ENCODE measurements around the gene LHFPL5.

LHFPL5 gene

GRCh38 chr6:35790683-35791082, 14.5 kb upstream of the LHFPL5 start:
- H3K27ac ChIP-seq (ENCODE audit: insufficient read depth in 1 of 2, low read depth in 1 of 2, low read length in 2 of 2, poor library complexity in 1 of 2, severe bottlenecking in 2 of 2), result no peak overlapping the region
- H3K27me3 ChIP-seq (replicated peaks in 2 of 5; ENCODE audit: control insufficient read depth in 4 of 5, insufficient read depth in 5 of 5, low read length in 4 of 5), result peaks cover 8 to 38% (median 25%) of the 10 kb centered on the region in 5 experiments
- H3K4me3 ChIP-seq (ENCODE audit: control insufficient read depth in 1 of 7, extremely low read depth in 1 of 7, insufficient read depth in 4 of 7, low read depth in 2 of 7, low read length in 6 of 7), result no peak overlapping the region
- no peak for DNase-seq
- H3K36me3 ChIP-seq (ENCODE audit: control insufficient read depth in 4 of 4, insufficient read depth in 4 of 4, low read length in 3 of 4), result no peaks in the 10 kb centered on the region
- no peaks in the 10 kb centered on the region for H3K9me3 ChIP-seq (ENCODE audit: control extremely low read depth in 1 of 5, control insufficient read depth in 4 of 5, insufficient read depth in 2 of 5, low read depth in 1 of 5, low read length in 4 of 5)
- H3K4me1 ChIP-seq (ENCODE audit: control extremely low read depth in 1 of 4, control insufficient read depth in 4 of 4, insufficient read depth in 4 of 4, low read length in 3 of 4), result peaks cover 0 to 3% (median 1%) of the 10 kb centered on the region in 4 experiments
- ChIA-PET POLR2A (no interaction called here), CTCF (no interaction called here)
- WGBS (ENCODE audit: insufficient coverage), result 89% methylated on average over 3 of the region's 5 CpGs

GRCh38 chr6:35794536-35795452, 10.4 kb upstream of the LHFPL5 start:
- H3K4me1 ChIP-seq (ENCODE audit: control extremely low read depth in 1 of 4, control insufficient read depth in 4 of 4, insufficient read depth in 4 of 4, low read length in 3 of 4), result no peaks in the 10 kb centered on the region
- no peaks in the 10 kb centered on the region for H3K9me3 ChIP-seq (ENCODE audit: control extremely low read depth in 1 of 5, control insufficient read depth in 4 of 5, insufficient read depth in 2 of 5, low read depth in 1 of 5, low read length in 4 of 5)
- CTCF ChIA-PET, result no interaction called here
- no peaks in the 10 kb centered on the region for H3K36me3 ChIP-seq (ENCODE audit: control insufficient read depth in 4 of 4, insufficient read depth in 4 of 4, low read length in 3 of 4)
- no peak overlapping the region for H3K4me3 ChIP-seq (ENCODE audit: control insufficient read depth in 1 of 7, extremely low read depth in 1 of 7, insufficient read depth in 4 of 7, low read depth in 2 of 7, low read length in 6 of 7)
- POLR2A ChIA-PET, result no interaction called here
- H3K27ac ChIP-seq (ENCODE audit: insufficient read depth in 1 of 2, low read depth in 1 of 2, low read length in 2 of 2, poor library complexity in 1 of 2, severe bottlenecking in 2 of 2), result no peak overlapping the region
- WGBS (ENCODE audit: insufficient coverage), result 97% methylated on average over 10 of the region's 17 CpGs
- peaks cover 0 to 7% (median 3%) of the 10 kb centered on the region in 5 experiments for H3K27me3 ChIP-seq (replicated peaks in 2 of 5; ENCODE audit: control insufficient read depth in 4 of 5, insufficient read depth in 5 of 5, low read length in 4 of 5)
- DNase-seq, result no peak

GRCh38 chr6:35795453-35796071, 9.6 kb upstream of the LHFPL5 start:
- peaks cover 0 to 7% (median 0%) of the 10 kb centered on the region in 5 experiments for H3K27me3 ChIP-seq (replicated peaks in 2 of 5; ENCODE audit: control insufficient read depth in 4 of 5, insufficient read depth in 5 of 5, low read length in 4 of 5)
- no peaks in the 10 kb centered on the region for H3K4me1 ChIP-seq (ENCODE audit: control extremely low read depth in 1 of 4, control insufficient read depth in 4 of 4, insufficient read depth in 4 of 4, low read length in 3 of 4)
- no peaks in the 10 kb centered on the region for H3K36me3 ChIP-seq (ENCODE audit: control insufficient read depth in 4 of 4, insufficient read depth in 4 of 4, low read length in 3 of 4)
- 97% methylated on average over 8 of the region's 11 CpGs for WGBS (ENCODE audit: insufficient coverage)
- no peak overlapping the region for H3K27ac ChIP-seq (ENCODE audit: insufficient read depth in 1 of 2, low read depth in 1 of 2, low read length in 2 of 2, poor library complexity in 1 of 2, severe bottlenecking in 2 of 2)
- DNase-seq, result no peak
- ChIA-PET CTCF (no interaction called here), POLR2A (no interaction called here)
- H3K4me3 ChIP-seq (ENCODE audit: control insufficient read depth in 1 of 7, extremely low read depth in 1 of 7, insufficient read depth in 4 of 7, low read depth in 2 of 7, low read length in 6 of 7), result no peak overlapping the region
- H3K9me3 ChIP-seq (ENCODE audit: control extremely low read depth in 1 of 5, control insufficient read depth in 4 of 5, insufficient read depth in 2 of 5, low read depth in 1 of 5, low read length in 4 of 5), result no peaks in the 10 kb centered on the region

GRCh38 chr6:35796236-35796635, 8.9 kb upstream of the LHFPL5 start:
- no peaks in the 10 kb centered on the region for H3K36me3 ChIP-seq (ENCODE audit: control insufficient read depth in 4 of 4, insufficient read depth in 4 of 4, low read length in 3 of 4)
- no peak overlapping the region for H3K27ac ChIP-seq (ENCODE audit: insufficient read depth in 1 of 2, low read depth in 1 of 2, low read length in 2 of 2, poor library complexity in 1 of 2, severe bottlenecking in 2 of 2)
- DNase-seq, result no peak
- CTCF ChIA-PET, result no interaction called here
- no peaks in the 10 kb centered on the region for H3K4me1 ChIP-seq (ENCODE audit: control extremely low read depth in 1 of 4, control insufficient read depth in 4 of 4, insufficient read depth in 4 of 4, low read length in 3 of 4)
- peaks cover 0 to 7% (median 0%) of the 10 kb centered on the region in 5 experiments for H3K27me3 ChIP-seq (replicated peaks in 2 of 5; ENCODE audit: control insufficient read depth in 4 of 5, insufficient read depth in 5 of 5, low read length in 4 of 5)
- POLR2A ChIA-PET, result interaction anchor here (0.7 kb wide), 1 partner anchor 201 kb away, joined by 3 read pairs; no protein-coding TSS in a partner anchor
- H3K9me3 ChIP-seq (ENCODE audit: control extremely low read depth in 1 of 5, control insufficient read depth in 4 of 5, insufficient read depth in 2 of 5, low read depth in 1 of 5, low read length in 4 of 5), result no peaks in the 10 kb centered on the region
- H3K4me3 ChIP-seq (ENCODE audit: control insufficient read depth in 1 of 7, extremely low read depth in 1 of 7, insufficient read depth in 4 of 7, low read depth in 2 of 7, low read length in 6 of 7), result no peak overlapping the region
- 94% methylated on average over 4 of the region's 4 CpGs for WGBS (ENCODE audit: insufficient coverage)

- 97% methylated on average over 7 of the region's 8 CpGs for WGBS (ENCODE audit: insufficient coverage)
- POLR2A ChIA-PET, result interaction anchor here (1.0 kb wide), 1 partner anchor 10 kb away, joined by 3 read pairs; no protein-coding TSS in a partner anchor
- CTCF ChIA-PET, result no interaction called here
Observed at GRCh38 chr6:35797837-35798526, 7.2 kb upstream of the LHFPL5 start.

GRCh38 chr6:35798706-35799105, 6.4 kb upstream of the LHFPL5 start:
- no peaks in the 10 kb centered on the region for H3K9me3 ChIP-seq (ENCODE audit: control extremely low read depth in 1 of 5, control insufficient read depth in 4 of 5, insufficient read depth in 2 of 5, low read depth in 1 of 5, low read length in 4 of 5)
- no peaks in the 10 kb centered on the region for H3K4me1 ChIP-seq (ENCODE audit: control extremely low read depth in 1 of 4, control insufficient read depth in 4 of 4, insufficient read depth in 4 of 4, low read length in 3 of 4)
- ChIA-PET POLR2A (interaction anchor here (1.0 kb wide), 1 partner anchor 11 kb away, joined by 3 read pairs; no protein-coding TSS in a partner anchor), CTCF (interaction anchor here (1.0 kb wide), 1 partner anchor 156 kb away, joined by 3 read pairs; no protein-coding TSS in a partner anchor)
- no peak overlapping the region for H3K27ac ChIP-seq (ENCODE audit: insufficient read depth in 1 of 2, low read depth in 1 of 2, low read length in 2 of 2, poor library complexity in 1 of 2, severe bottlenecking in 2 of 2)
- no peak for DNase-seq
- 100% methylated on average over 3 of the region's 5 CpGs for WGBS (ENCODE audit: insufficient coverage)
- H3K27me3 ChIP-seq (replicated peaks in 2 of 5; ENCODE audit: control insufficient read depth in 4 of 5, insufficient read depth in 5 of 5, low read length in 4 of 5), result peaks cover 0 to 2% (median 0%) of the 10 kb centered on the region in 5 experiments
- no peaks in the 10 kb centered on the region for H3K36me3 ChIP-seq (ENCODE audit: control insufficient read depth in 4 of 4, insufficient read depth in 4 of 4, low read length in 3 of 4)
- no peak overlapping the region for H3K4me3 ChIP-seq (ENCODE audit: control insufficient read depth in 1 of 7, extremely low read depth in 1 of 7, insufficient read depth in 4 of 7, low read depth in 2 of 7, low read length in 6 of 7)

More at GRCh38 chr6:35797837-35798526, 7.2 kb upstream of the LHFPL5 start:
- no peaks in the 10 kb centered on the region for H3K4me1 ChIP-seq (ENCODE audit: control extremely low read depth in 1 of 4, control insufficient read depth in 4 of 4, insufficient read depth in 4 of 4, low read length in 3 of 4)
- no peak overlapping the region for H3K4me3 ChIP-seq (ENCODE audit: control insufficient read depth in 1 of 7, extremely low read depth in 1 of 7, insufficient read depth in 4 of 7, low read depth in 2 of 7, low read length in 6 of 7)
- H3K9me3 ChIP-seq (ENCODE audit: control extremely low read depth in 1 of 5, control insufficient read depth in 4 of 5, insufficient read depth in 2 of 5, low read depth in 1 of 5, low read length in 4 of 5), result no peaks in the 10 kb centered on the region
- H3K27me3 ChIP-seq (replicated peaks in 2 of 5; ENCODE audit: control insufficient read depth in 4 of 5, insufficient read depth in 5 of 5, low read length in 4 of 5), result peaks cover 0 to 7% (median 0%) of the 10 kb centered on the region in 5 experiments
- no peak for DNase-seq
- no peak overlapping the region for H3K27ac ChIP-seq (ENCODE audit: insufficient read depth in 1 of 2, low read depth in 1 of 2, low read length in 2 of 2, poor library complexity in 1 of 2, severe bottlenecking in 2 of 2)
- H3K36me3 ChIP-seq (ENCODE audit: control insufficient read depth in 4 of 4, insufficient read depth in 4 of 4, low read length in 3 of 4), result no peaks in the 10 kb centered on the region
